Activated CD8-positive, alpha-beta T cell treated with anti-CD3 and anti-CD28 coated beads for 36 hours (primary cell): ENCODE data around the gene OPCML. TPM values are rescaled to one million over a fixed set of nuclear protein-coding genes. Genes with fewer than 3 reads are reported as not detected.

Source experiments
- ATAC-seq: fragments of 200-7000 bp; cut with Tn5 transposase; one replicate; pipeline ENCODE4 v1.10.0; 2021; ENCODE audit warnings: mild to moderate bottlenecking, moderate library complexity
- CTCF ChIA-PET: fragments of 350-600 bp; sonication (Branson Sonifier 250); formaldehyde crosslinking; loops from one replicate; lab custom pipeline; 2021; ENCODE audit warnings: antibody characterized with exemption; lab: Charles Lee
- POLR2A ChIA-PET: fragments of 350-600 bp; sonication (Branson Sonifier 250); formaldehyde crosslinking; loops from one replicate; lab custom pipeline; 2021; ENCODE audit warnings: antibody characterized with exemption; lab: Charles Lee
- DNase-seq: peaks from one replicate; pipeline ENCODE4 v3.0.0-alpha.2; 2020
- H3K27ac Mint-ChIP-seq: one replicate; pipeline ENCODE4 v1.8.0; 2021; ENCODE audit warnings: mild to moderate bottlenecking, mixed read lengths
- H3K27me3 Mint-ChIP-seq: one replicate; pipeline ENCODE4 v1.8.0; 2021; ENCODE audit warnings: mixed read lengths
- H3K36me3 Mint-ChIP-seq: one replicate; pipeline ENCODE4 v1.8.0; 2021; ENCODE audit warnings: low read depth, mixed read lengths
- H3K4me1 Mint-ChIP-seq: one replicate; pipeline ENCODE4 v1.8.0; 2021; ENCODE audit warnings: low read depth, mixed read lengths
- H3K4me3 Mint-ChIP-seq: one replicate; pipeline ENCODE4 v1.8.0; 2021; ENCODE audit warnings: mild to moderate bottlenecking, moderate library complexity, mixed read lengths
- H3K9me3 Mint-ChIP-seq: one replicate; pipeline ENCODE4 v1.8.0; 2021; ENCODE audit warnings: mixed read lengths
- intact Hi-C: fragments of 100-400 bp; cut with micrococcal nuclease; formaldehyde crosslinking; loops from one replicate; pipeline ENCODE4 v1.10.0; 2022
- total RNA-seq, 2 experiments: library from RNA; stranded (reverse); gene quantifications; one replicate each; pipeline ENCODE4 v1.2.3, GENCODE V29; 2021
- TF ChIP-seq, protein P1 (sequence below): fragments of 200-600 bp; IDR thresholded peaks from one replicate; pipeline ENCODE4 v1.8.0; 2022; ENCODE audit warnings: antibody characterized with exemption, mild to moderate bottlenecking

The OPCML gene
- total RNA-seq, 2 experiments from 2014 or later, result not detected

DNA sequence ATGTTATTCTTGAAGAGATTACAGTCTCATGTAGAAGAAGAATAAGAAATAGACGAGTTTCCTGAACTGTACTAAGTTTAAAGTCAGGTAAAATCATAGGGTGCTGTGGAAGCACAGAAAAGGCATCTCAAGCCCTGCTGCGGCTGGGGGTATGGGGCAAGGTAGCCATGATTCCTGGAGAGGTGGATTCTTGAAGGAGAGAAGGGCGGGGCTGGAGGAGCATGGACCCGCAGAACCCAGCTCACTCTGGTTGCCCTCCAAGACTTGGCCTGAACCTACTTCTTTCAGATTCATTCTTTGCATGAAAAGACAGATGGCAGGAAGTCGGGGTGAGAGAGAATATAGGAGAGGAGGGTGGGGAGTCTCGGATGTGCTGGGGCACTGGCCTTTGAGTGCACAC, 57.8 kb downstream of the OPCML start:
- ChIA-PET CTCF (no interaction called here), POLR2A (no interaction called here)
- Mint-ChIP-seq H3K4me1 (no peaks in the 10 kb centered on the region), H3K4me3 (no peak overlapping the region), H3K27me3 (no peaks in the 10 kb centered on the region), H3K27ac (no peak overlapping the region), H3K36me3 (no peaks in the 10 kb centered on the region), H3K9me3 (peaks cover 3% of the 10 kb centered on the region)
- TF ChIP-seq, protein P1, sequence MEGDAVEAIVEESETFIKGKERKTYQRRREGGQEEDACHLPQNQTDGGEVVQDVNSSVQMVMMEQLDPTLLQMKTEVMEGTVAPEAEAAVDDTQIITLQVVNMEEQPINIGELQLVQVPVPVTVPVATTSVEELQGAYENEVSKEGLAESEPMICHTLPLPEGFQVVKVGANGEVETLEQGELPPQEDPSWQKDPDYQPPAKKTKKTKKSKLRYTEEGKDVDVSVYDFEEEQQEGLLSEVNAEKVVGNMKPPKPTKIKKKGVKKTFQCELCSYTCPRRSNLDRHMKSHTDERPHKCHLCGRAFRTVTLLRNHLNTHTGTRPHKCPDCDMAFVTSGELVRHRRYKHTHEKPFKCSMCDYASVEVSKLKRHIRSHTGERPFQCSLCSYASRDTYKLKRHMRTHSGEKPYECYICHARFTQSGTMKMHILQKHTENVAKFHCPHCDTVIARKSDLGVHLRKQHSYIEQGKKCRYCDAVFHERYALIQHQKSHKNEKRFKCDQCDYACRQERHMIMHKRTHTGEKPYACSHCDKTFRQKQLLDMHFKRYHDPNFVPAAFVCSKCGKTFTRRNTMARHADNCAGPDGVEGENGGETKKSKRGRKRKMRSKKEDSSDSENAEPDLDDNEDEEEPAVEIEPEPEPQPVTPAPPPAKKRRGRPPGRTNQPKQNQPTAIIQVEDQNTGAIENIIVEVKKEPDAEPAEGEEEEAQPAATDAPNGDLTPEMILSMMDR, result no peak
- DNase-seq (no peak), ATAC-seq (no peak)
- intact Hi-C loops, result no loop called here

DNA sequence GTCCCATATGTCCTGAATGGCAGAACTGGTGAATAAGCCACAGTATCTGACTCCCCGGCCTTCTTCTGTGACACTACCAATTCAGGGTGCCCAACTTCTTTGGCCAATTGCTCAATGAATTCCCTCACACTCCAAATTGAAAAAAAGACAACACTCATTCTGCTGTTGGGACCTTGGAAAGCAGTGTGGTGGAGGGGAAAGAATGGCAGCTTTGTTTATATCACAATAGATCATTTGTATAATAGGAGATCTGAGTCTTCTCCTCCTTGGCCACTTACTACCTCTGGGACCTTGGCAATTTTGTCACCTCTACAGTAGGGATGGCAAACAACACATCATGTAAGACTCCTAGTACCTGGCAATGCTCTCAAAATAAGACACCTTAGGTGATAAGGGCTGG, 64.6 kb downstream of the OPCML start:
- TF ChIP-seq, protein P1, result no peak
- Mint-ChIP-seq H3K4me1 (no peaks in the 10 kb centered on the region), H3K27ac (no peak overlapping the region), H3K27me3 (no peaks in the 10 kb centered on the region), H3K4me3 (no peak overlapping the region), H3K36me3 (no peaks in the 10 kb centered on the region), H3K9me3 (no peaks in the 10 kb centered on the region)
- ChIA-PET CTCF (no interaction called here), POLR2A (no interaction called here)
- no peak for ATAC-seq
- no peak for DNase-seq
- intact Hi-C loops, result no loop called here

DNA sequence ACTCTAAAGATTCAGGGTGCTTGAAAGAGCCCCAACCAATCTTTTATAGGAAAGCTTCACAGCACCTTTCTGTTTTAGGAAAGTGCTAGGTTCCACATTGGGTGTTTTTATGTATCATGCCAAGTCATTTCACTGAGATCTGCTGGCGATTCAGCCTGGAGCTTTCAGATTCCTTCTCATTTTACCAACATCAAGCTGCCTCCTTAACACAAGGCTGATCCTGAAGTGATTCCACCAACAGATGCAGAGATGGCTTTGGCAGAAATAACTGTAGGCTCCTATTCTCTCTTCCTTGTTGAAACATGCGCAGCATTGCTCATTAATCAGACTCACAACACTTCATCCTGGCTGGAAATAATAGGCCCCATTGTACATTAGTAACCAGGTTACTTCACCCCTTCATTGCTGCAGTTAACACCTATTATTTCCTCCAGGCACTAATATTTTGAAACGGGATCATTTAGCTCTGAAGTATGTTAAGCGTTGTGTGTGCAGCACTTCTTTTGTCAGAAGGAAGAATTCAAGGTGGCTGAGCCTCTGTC, 89.0 kb downstream of the OPCML start:
- DNase-seq (no peak), ATAC-seq (no peak)
- no peaks in the 10 kb centered on the region for H3K36me3 Mint-ChIP-seq
- CTCF ChIA-PET, result no interaction called here
- no peak overlapping the region for H3K4me3 Mint-ChIP-seq
- peaks cover 2% of the 10 kb centered on the region for H3K9me3 Mint-ChIP-seq
- POLR2A ChIA-PET, result no interaction called here
- no peaks in the 10 kb centered on the region for H3K4me1 Mint-ChIP-seq
- TF ChIP-seq, protein P1, result no peak
- no peaks in the 10 kb centered on the region for H3K27me3 Mint-ChIP-seq
- intact Hi-C loops, result no loop called here
- H3K27ac Mint-ChIP-seq, result no peak overlapping the region

DNA sequence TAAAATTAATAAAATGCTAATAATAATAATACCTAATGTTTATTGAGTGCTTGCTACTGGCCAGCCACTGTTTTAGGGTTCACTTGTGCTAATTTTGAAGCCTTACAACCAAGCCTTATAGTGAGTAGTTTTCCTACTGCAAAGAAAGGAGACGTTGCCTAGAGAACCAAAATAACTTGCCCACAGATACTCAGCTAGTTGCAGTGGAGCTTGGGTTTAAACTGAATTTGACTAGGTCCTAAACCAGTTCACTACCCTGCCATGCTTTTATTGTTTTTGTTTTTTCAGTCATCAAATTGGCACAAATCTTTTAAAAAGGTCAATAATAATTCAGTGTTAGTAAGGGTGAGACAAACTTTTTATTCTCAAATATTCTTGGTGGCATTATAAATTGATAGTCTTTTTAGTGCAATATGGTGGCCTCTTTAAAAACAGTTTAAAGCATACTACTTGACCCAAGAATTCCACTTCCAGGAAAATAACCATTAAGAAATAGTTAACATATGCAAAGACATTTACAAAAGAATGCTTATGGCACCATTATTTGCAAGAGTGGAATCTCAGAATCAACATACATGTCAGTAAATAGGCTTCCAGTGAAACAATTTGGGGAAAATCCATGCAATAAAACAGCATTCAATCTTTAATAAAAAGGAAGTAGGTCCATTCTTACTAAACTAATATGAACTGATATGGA, 90.2 kb downstream of the OPCML start:
- intact Hi-C loops, result no loop called here
- no peak overlapping the region for H3K4me3 Mint-ChIP-seq
- ChIA-PET CTCF (no interaction called here), POLR2A (no interaction called here)
- no peaks in the 10 kb centered on the region for H3K9me3 Mint-ChIP-seq
- TF ChIP-seq, protein P1, result no peak
- no peaks in the 10 kb centered on the region for H3K36me3 Mint-ChIP-seq
- H3K27me3 Mint-ChIP-seq, result no peaks in the 10 kb centered on the region
- no peaks in the 10 kb centered on the region for H3K4me1 Mint-ChIP-seq
- no peak overlapping the region for H3K27ac Mint-ChIP-seq
- DNase-seq (no peak), ATAC-seq (no peak)

DNA sequence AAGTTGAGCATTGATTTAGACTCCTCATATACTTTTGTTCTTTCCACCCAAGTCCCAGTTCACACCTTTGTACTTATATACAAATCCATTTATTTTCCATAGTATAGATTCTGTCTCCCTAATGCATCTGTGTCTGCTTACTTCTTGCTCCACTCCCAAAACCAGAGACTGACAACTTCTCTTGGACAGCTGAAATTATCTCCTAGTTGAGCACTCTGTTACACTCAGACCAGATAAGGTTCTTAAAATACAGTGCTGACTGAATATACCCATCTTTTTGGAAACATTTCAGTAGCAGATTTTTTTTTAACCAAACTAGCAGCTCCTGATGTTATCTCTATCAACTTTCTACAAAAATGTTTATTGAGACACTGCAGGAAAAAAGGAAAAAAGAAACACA, 106.3 kb downstream of the OPCML start:
- DNase-seq, result no peak
- no peak overlapping the region for H3K4me3 Mint-ChIP-seq
- no peaks in the 10 kb centered on the region for H3K36me3 Mint-ChIP-seq
- ChIA-PET POLR2A (no interaction called here), CTCF (no interaction called here)
- TF ChIP-seq, protein P1, result no peak
- intact Hi-C loops, result no loop called here
- H3K9me3 Mint-ChIP-seq, result no peaks in the 10 kb centered on the region
- ATAC-seq, result no peak
- H3K4me1 Mint-ChIP-seq, result no peaks in the 10 kb centered on the region
- no peaks in the 10 kb centered on the region for H3K27me3 Mint-ChIP-seq
- no peak overlapping the region for H3K27ac Mint-ChIP-seq
